ENCODE results near the gene VANGL1. TPM values are rescaled to one million over a fixed set of nuclear protein-coding genes. Genes with fewer than 3 reads are reported as not detected.

The VANGL1 gene
- total and polyA plus RNA-seq, 2 of the 8 experiments (the other 6 are each of a cell fraction or from before 2014, with no cell fraction given), result 9.4 to 13.4 TPM

DNA sequence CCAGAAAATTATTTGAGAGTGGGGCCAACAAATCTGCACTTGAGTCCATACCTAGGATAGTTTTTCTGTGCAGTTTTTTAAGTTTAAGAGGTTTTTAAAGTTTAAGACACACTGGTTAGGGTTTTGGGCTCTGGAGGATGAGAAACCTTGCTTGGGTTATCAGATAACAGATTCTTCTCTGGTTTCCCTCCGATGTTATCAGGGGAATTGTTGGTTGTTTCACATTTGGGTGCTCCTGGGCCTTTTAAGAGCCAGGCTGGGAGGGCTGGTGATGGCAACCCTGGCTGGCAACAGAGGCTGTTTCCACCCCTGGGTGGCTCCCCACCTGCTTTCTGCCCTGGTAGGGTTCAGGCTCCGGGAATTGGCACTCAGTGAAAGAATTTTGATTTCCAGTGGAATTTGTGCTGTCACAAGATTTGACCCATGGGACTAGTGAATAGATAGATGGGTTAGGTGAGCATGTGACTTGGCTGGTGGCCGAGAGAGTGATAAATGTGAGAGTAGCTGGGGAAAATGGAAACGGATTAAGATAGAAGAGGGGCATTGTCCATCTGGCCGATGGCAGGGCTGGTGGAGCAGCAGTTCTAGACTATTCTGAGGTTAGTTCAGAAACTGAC, 14.8 kb downstream of the VANGL1 start:
- no peaks in the 10 kb centered on the region for H3K27me3 ChIP-seq (replicated peaks in 1 of 4; ENCODE audit: control insufficient read depth in 3 of 4, extremely low read depth in 1 of 4, insufficient read depth in 3 of 4, low read length in 3 of 4)
- H3K4ac ChIP-seq (replicated peaks; ENCODE audit: insufficient read length, low read depth, low read length), result no peak overlapping the region
- no peak overlapping the region for H3K4me2 ChIP-seq (ENCODE audit: insufficient read depth in 1 of 2, low read depth in 2 of 2, low read length in 2 of 2)
- H2BK12ac ChIP-seq (ENCODE audit: low read depth, low read length), result no peak overlapping the region
- peaks cover 0 to 29% of the 10 kb centered on the region in 2 experiments; a peak in 2 of 4 replicates for H3K79me2 ChIP-seq (ENCODE audit: control insufficient read depth in 1 of 2, insufficient read depth in 2 of 2, low read length in 2 of 2)
- peaks cover 0 to 14% (median 8%) of the 10 kb centered on the region in 4 experiments; a peak in 7 of 8 replicates for H3K36me3 ChIP-seq (ENCODE audit: control insufficient read depth in 2 of 4, insufficient read depth in 4 of 4, low read length in 3 of 4)
- H2BK120ac ChIP-seq (replicated peaks; ENCODE audit: low read depth, low read length), result no peak overlapping the region
- H3K9me3 ChIP-seq (ENCODE audit: insufficient read depth in 2 of 2, low read depth in 1 of 2, low read length in 1 of 2), result no peaks in the 10 kb centered on the region
- no peak overlapping the region for H3K27ac ChIP-seq (ENCODE audit: low read depth, low read length)
- H4K8ac ChIP-seq (ENCODE audit: extremely low read depth, insufficient read depth, low read length), result no peak overlapping the region
- ChIA-PET POLR2A (ENCODE audit: partially characterized antibody) (no interaction called here), CTCF (ENCODE audit: partially characterized antibody) (interaction anchor here (1.2 to 1.3 kb wide), 4 partner anchors 16 to 58 kb away, joined by 3 to 4 read pairs (median 4); no protein-coding TSS in a partner anchor)
- peaks cover 1 to 4% of the 10 kb centered on the region in 2 experiments for H4K20me1 ChIP-seq (replicated peaks in 1 of 2; ENCODE audit: control insufficient read depth in 1 of 2, insufficient read depth in 2 of 2, low read length in 2 of 2)
- H3K9ac ChIP-seq (replicated peaks in 1 of 4; ENCODE audit: extremely low read depth in 1 of 4, low read depth in 3 of 4, low read length in 3 of 4), result no peak overlapping the region
- no peak overlapping the region for H2BK20ac ChIP-seq (ENCODE audit: low read length)
- H3K4me1 ChIP-seq (replicated peaks in 1 of 4; ENCODE audit: control insufficient read depth in 3 of 4, insufficient read depth in 4 of 4, low read length in 3 of 4), result peaks cover 2 to 24% (median 18%) of the 10 kb centered on the region in 4 experiments
- H2BK5ac ChIP-seq (ENCODE audit: low read depth, low read length), result no peak overlapping the region
- no peak overlapping the region for H2AFZ ChIP-seq (ENCODE audit: low read length)
- no peak overlapping the region for H4K91ac ChIP-seq (replicated peaks; ENCODE audit: insufficient read length, low read length)
- no peak for FAIRE-seq
- H4K5ac ChIP-seq (ENCODE audit: insufficient read length, low read depth, low read length), result no peak overlapping the region
- H3K23ac ChIP-seq (ENCODE audit: insufficient read length), result no peak overlapping the region
- DNase-seq (ENCODE audit: low read depth in 1 of 2, low spot score in 2 of 2), result no peak
- H3K79me1 ChIP-seq (ENCODE audit: low read depth, low read length), result peaks cover 2% of the 10 kb centered on the region; the same call in 1 of the 2 replicates
- no peak overlapping the region for H2BK15ac ChIP-seq (ENCODE audit: low read length)
- H3K18ac ChIP-seq (ENCODE audit: extremely low read depth, low read length), result no peak overlapping the region
- no peak overlapping the region for H3K14ac ChIP-seq (ENCODE audit: insufficient read length)
- WGBS, 2 experiments (ENCODE audit: extremely low coverage in 1 of 2, insufficient coverage in 1 of 2, insufficient read length in 1 of 2, insufficient replicate concordance in 2 of 2, low coverage in 1 of 2, low lambda C conversion rate in 2 of 2, missing lambda C conversion rate in 1 of 2), result 84% methylated on average over 5 of the region's 5 CpGs; no CpG with 5 or more reads in 1 of the 2 experiments
- H3K4me3 ChIP-seq (ENCODE audit: extremely low read depth in 1 of 4, insufficient read depth in 2 of 4, low read depth in 3 of 4, low read length in 4 of 4), result no peak overlapping the region
- no peak overlapping the region for H2AK5ac ChIP-seq (ENCODE audit: low read depth, low read length)
- H3K56ac ChIP-seq (replicated peaks; ENCODE audit: insufficient read length, low read depth, low read length), result no peak overlapping the region
- no peaks in the 10 kb centered on the region for H3K23me2 ChIP-seq (ENCODE audit: low read depth, low read length)
- TF ChIP-seq SIX5 (IDR thresholded peaks at IDR 0.05; ENCODE audit: low read depth, low read length) (no peak), GTF2F1 (IDR thresholded peaks at IDR 0.05; ENCODE audit: borderline replicate concordance, low read depth, low read length) (no peak), JUN (IDR thresholded peaks at IDR 0.05; ENCODE audit: low read depth, low read length) (no peak), EZH2 (IDR thresholded peaks at IDR 0.05; ENCODE audit: low read depth, low read length, severe bottlenecking) (no peak), MAX (IDR thresholded peaks at IDR 0.05) (no peak), ATF2 (IDR thresholded peaks at IDR 0.05; ENCODE audit: low read length) (no peak), RXRA (IDR thresholded peaks at IDR 0.05; ENCODE audit: insufficient read depth, low read depth, low read length) (no peak), CHD2 (IDR thresholded peaks at IDR 0.05; ENCODE audit: low read length) (no peak), JUND (IDR thresholded peaks at IDR 0.05; ENCODE audit: low read length) (no peak), EGR1 (IDR thresholded peaks at IDR 0.05; ENCODE audit: borderline replicate concordance, low read depth, low read length) (no peak)
- TF ChIP-seq, protein P1, sequence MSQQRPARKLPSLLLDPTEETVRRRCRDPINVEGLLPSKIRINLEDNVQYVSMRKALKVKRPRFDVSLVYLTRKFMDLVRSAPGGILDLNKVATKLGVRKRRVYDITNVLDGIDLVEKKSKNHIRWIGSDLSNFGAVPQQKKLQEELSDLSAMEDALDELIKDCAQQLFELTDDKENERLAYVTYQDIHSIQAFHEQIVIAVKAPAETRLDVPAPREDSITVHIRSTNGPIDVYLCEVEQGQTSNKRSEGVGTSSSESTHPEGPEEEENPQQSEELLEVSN (IDR thresholded peaks at IDR 0.05), result no peak

Data from H1 (cell line).